Duodenal mucosa (tissue), 2 donors: ENCODE measurements around the gene TCFL5.

Source experiments
- H3K27ac ChIP-seq: one replicate; pipeline ENCODE4 v1.7.0; 2013; ENCODE audit warnings: low read depth, low read length
- H3K27me3 ChIP-seq, 2 donors: one replicate each; pipeline ENCODE4 v1.7.0; 2013; ENCODE audit warnings: low read length in 2 of 2, control low read depth in 1 of 2; ENCODE audit not compliant: insufficient read depth in 2 of 2, control insufficient read depth in 1 of 2
- H3K36me3 ChIP-seq, 2 donors: one replicate each; pipeline ENCODE4 v1.7.0; 2013; ENCODE audit warnings: low read length in 2 of 2, control low read depth in 1 of 2; ENCODE audit not compliant: insufficient read depth in 2 of 2, control insufficient read depth in 1 of 2
- H3K4me1 ChIP-seq, 2 donors: one replicate each; pipeline ENCODE4 v1.7.0; 2013; ENCODE audit warnings: low read length in 2 of 2, control low read depth in 1 of 2; ENCODE audit not compliant: insufficient read depth in 2 of 2, control insufficient read depth in 1 of 2
- H3K4me3 ChIP-seq, 2 donors: one replicate each; pipeline ENCODE4 v1.7.0; 2013; ENCODE audit warnings: low read length in 2 of 2, low read depth in 1 of 2
- H3K9ac ChIP-seq, 2 donors: one replicate each; pipeline ENCODE4 v1.7.0; 2013; ENCODE audit warnings: low read length in 2 of 2, low read depth in 1 of 2
- H3K9me3 ChIP-seq, 2 donors: one replicate each; pipeline ENCODE4 v1.7.0; 2013; ENCODE audit warnings: low read length in 2 of 2, control low read depth in 1 of 2; ENCODE audit not compliant: control insufficient read depth in 1 of 2

TCFL5 gene

GRCh38 chr20:62861726-62862336 lies at the start of gene TCFL5:
Gene TCFL5 (minus strand): TSS chr20:62861822. CDS start chr20:62861670, 152 bp downstream.
- no peak within 1 kb of the TSS for H3K9ac ChIP-seq
- no peaks in the 10 kb centered on the region for H3K9me3 ChIP-seq
- H3K27me3 ChIP-seq: peaks cover 0 to 6% of the 10 kb centered on the region in 2 donors
- H3K27ac ChIP-seq: peak within 1 kb of the TSS; percentile 42
- peaks cover 7 to 10% of the 10 kb centered on the region in 2 donors for H3K4me1 ChIP-seq
- H3K36me3 ChIP-seq: peaks cover 0 to 2% of the 10 kb centered on the region in 2 donors
- H3K4me3 ChIP-seq: peak within 1 kb of the TSS; percentile 40 to 63

GRCh38 chr20:62910777-62911497 lies 49.3 kb upstream of the TCFL5 start:
- Histone ChIP-seq H3K27ac (no peak overlapping the region), H3K4me3 (no peak overlapping the region), H3K9me3 (no peaks in the 10 kb centered on the region), H3K9ac (no peak overlapping the region), H3K27me3 (no peaks in the 10 kb centered on the region), H3K4me1 (peaks cover 9 to 15% of the 10 kb centered on the region in 2 donors), H3K36me3 (peaks cover 57 to 69% of the 10 kb centered on the region in 2 donors)

GRCh38 chr20:62910217-62910766 lies 48.7 kb upstream of the TCFL5 start:
- Histone ChIP-seq H3K27me3 (no peaks in the 10 kb centered on the region), H3K9ac (no peak overlapping the region), H3K36me3 (peaks cover 63 to 76% of the 10 kb centered on the region in 2 donors), H3K27ac (no peak overlapping the region), H3K4me1 (peaks cover 5 to 14% of the 10 kb centered on the region in 2 donors), H3K4me3 (no peak overlapping the region), H3K9me3 (no peaks in the 10 kb centered on the region)

GRCh38 chr20:62908971-62909791 lies 47.6 kb upstream of the TCFL5 start:
- Histone ChIP-seq H3K36me3 (peaks cover 71 to 86% of the 10 kb centered on the region in 2 donors), H3K27ac (no peak overlapping the region), H3K4me3 (no peak overlapping the region), H3K4me1 (peaks cover 0 to 6% of the 10 kb centered on the region in 2 donors), H3K9ac (no peak overlapping the region), H3K9me3 (no peaks in the 10 kb centered on the region), H3K27me3 (no peaks in the 10 kb centered on the region)

- peaks cover 77 to 94% of the 10 kb centered on the region in 2 donors for H3K36me3 ChIP-seq
Measured at GRCh38 chr20:62907384-62908317, 46.0 kb upstream of the TCFL5 start.

GRCh38 chr20:62906647-62907375 lies 45.2 kb upstream of the TCFL5 start:
- Histone ChIP-seq H3K27ac (no peak overlapping the region), H3K4me3 (no peak overlapping the region), H3K9ac (no peak overlapping the region), H3K4me1 (no peaks in the 10 kb centered on the region), H3K9me3 (no peaks in the 10 kb centered on the region), H3K27me3 (no peaks in the 10 kb centered on the region), H3K36me3 (peaks cover 79 to 98% of the 10 kb centered on the region in 2 donors)

More at GRCh38 chr20:62907384-62908317, 46.0 kb upstream of the TCFL5 start:
- Histone ChIP-seq H3K4me3 (no peak overlapping the region), H3K27me3 (no peaks in the 10 kb centered on the region), H3K9me3 (no peaks in the 10 kb centered on the region), H3K9ac (no peak overlapping the region), H3K4me1 (no peaks in the 10 kb centered on the region), H3K27ac (no peak overlapping the region)

- H3K36me3 ChIP-seq: peaks cover 79 to 97% of the 10 kb centered on the region in 2 donors
- H3K9ac ChIP-seq: no peak overlapping the region
Measured at GRCh38 chr20:62906209-62906608, 44.6 kb upstream of the TCFL5 start.

GRCh38 chr20:62905536-62906117 lies 44.0 kb upstream of the TCFL5 start:
- H3K9me3 ChIP-seq: no peaks in the 10 kb centered on the region
- H3K9ac ChIP-seq: no peak overlapping the region
- peaks cover 75 to 97% of the 10 kb centered on the region in 2 donors for H3K36me3 ChIP-seq
- H3K27me3 ChIP-seq: no peaks in the 10 kb centered on the region
- peaks cover 7% of the 10 kb centered on the region in 2 donors for H3K4me1 ChIP-seq
- no peak overlapping the region for H3K4me3 ChIP-seq
- no peak overlapping the region for H3K27ac ChIP-seq

More at GRCh38 chr20:62906209-62906608, 44.6 kb upstream of the TCFL5 start:
- Histone ChIP-seq H3K9me3 (no peaks in the 10 kb centered on the region), H3K4me1 (peaks cover 1 to 2% of the 10 kb centered on the region in 2 donors), H3K4me3 (no peak overlapping the region), H3K27ac (no peak overlapping the region), H3K27me3 (no peaks in the 10 kb centered on the region)
